HepG2 (cell line): ENCODE results near the gene HBEGF. TPM values are rescaled to one million over a fixed set of nuclear protein-coding genes. Genes with fewer than 3 reads are reported as not detected.

Experiments
- ATF6 ChIP-seq: sonication (generic); formaldehyde crosslinking; conservative IDR thresholded peaks from 2 replicates; pipeline ENCODE4 v1.4.0; 2020; ENCODE audit warnings: missing genetic modification reagents
- BCL6 ChIP-seq: IDR thresholded peaks from 2 replicates; pipeline ENCODE4 v1.6.1; 2016; ENCODE audit warnings: missing genetic modification reagents, missing compliant biosample characterization
- DPF2 ChIP-seq: sonication (generic); formaldehyde crosslinking; IDR thresholded peaks from 2 replicates; pipeline ENCODE4 v1.4.0; 2020; ENCODE audit warnings: mild to moderate bottlenecking, low read depth, missing genetic modification reagents, borderline replicate concordance
- FOXA3 ChIP-seq: IDR thresholded peaks from 2 replicates; pipeline ENCODE4 v1.6.1; 2016; ENCODE audit warnings: missing genetic modification reagents, missing compliant biosample characterization
- GATAD2A ChIP-seq: IDR thresholded peaks from 2 replicates; pipeline ENCODE4 v1.6.1; 2016
- HMG20A ChIP-seq: IDR thresholded peaks from 2 replicates; pipeline ENCODE4 v1.6.1; 2016; ENCODE audit warnings: borderline replicate concordance
- HNRNPK ChIP-seq: fragments of 200-400 bp; formaldehyde crosslinking; IDR thresholded peaks from 2 replicates; pipeline ENCODE4 v1.6.1; 2018; ENCODE audit warnings: low read length, low read depth, moderate library complexity, mild to moderate bottlenecking; ENCODE audit not compliant: poor library complexity, severe bottlenecking
- HOXA5 ChIP-seq: sonication (generic); formaldehyde crosslinking; IDR thresholded peaks from 2 replicates; pipeline ENCODE4 v1.4.0; 2020; ENCODE audit warnings: missing genetic modification reagents
- KAT8 ChIP-seq: IDR thresholded peaks from 2 replicates; pipeline ENCODE4 v1.6.1; 2016; ENCODE audit warnings: missing genetic modification reagents, missing compliant biosample characterization
- MYC ChIP-seq: sonication (generic); formaldehyde crosslinking; IDR thresholded peaks from 2 replicates; pipeline ENCODE4 v1.9.0; 2021; ENCODE audit warnings: missing genetic modification reagents, borderline replicate concordance
- MYPOP ChIP-seq: sonication (generic); formaldehyde crosslinking; IDR thresholded peaks from 2 replicates; pipeline ENCODE4 v1.8.1; 2023; ENCODE audit warnings: mild to moderate bottlenecking, moderate library complexity, missing genetic modification reagents
- NR2F6 ChIP-seq, 2 experiments: IDR thresholded peaks; 2 replicates each; pipeline ENCODE4 v1.6.1; 2016; ENCODE audit warnings: antibody characterized with exemption in 1 of 2, mild to moderate bottlenecking in 1 of 2
- PRMT3 ChIP-seq: sonication (generic); formaldehyde crosslinking; IDR thresholded peaks from 2 replicates; pipeline ENCODE4 v1.8.1; 2022; ENCODE audit warnings: low read depth, mild to moderate bottlenecking, moderate library complexity, missing genetic modification reagents, borderline replicate concordance
- REXO4 ChIP-seq: sonication (generic); formaldehyde crosslinking; IDR thresholded peaks from 2 replicates; pipeline ENCODE4 v1.8.0; 2022; ENCODE audit warnings: missing genetic modification reagents, mild to moderate bottlenecking, borderline replicate concordance
- RFXAP ChIP-seq: sonication (generic); formaldehyde crosslinking; IDR thresholded peaks from 2 replicates; pipeline ENCODE4 v1.4.0; 2020; ENCODE audit warnings: missing genetic modification reagents, borderline replicate concordance
- SKI ChIP-seq: fragments of 450-650 bp; IDR thresholded peaks from one replicate; pipeline ENCODE4 v1.6.1; 2018; ENCODE audit warnings: mild to moderate bottlenecking; ENCODE audit not compliant: partially characterized antibody
- ZNF276 ChIP-seq: sonication (generic); formaldehyde crosslinking; IDR thresholded peaks from 2 replicates; pipeline ENCODE4 v1.4.0; 2020; ENCODE audit warnings: mild to moderate bottlenecking, low read depth, missing genetic modification reagents
- ZNF343 ChIP-seq: sonication (generic); formaldehyde crosslinking; IDR thresholded peaks from 2 replicates; pipeline ENCODE4 v1.4.0; 2020; ENCODE audit warnings: mild to moderate bottlenecking, missing genetic modification reagents
- ZNF704 ChIP-seq: sonication (generic); formaldehyde crosslinking; IDR thresholded peaks from 2 replicates; pipeline ENCODE4 v1.8.1; 2023; ENCODE audit warnings: mild to moderate bottlenecking, inconsistent platforms, moderate library complexity, missing genetic modification reagents, borderline replicate concordance
- polyA plus RNA-seq, 8 experiments: library from polyadenylated mRNA; depleted of rRNA in 3 of 8; stranded (reverse) in 7 of 8; unstranded in 1 of 8; fragments of >200 nt; fragmentation: Illumina TruSeq in 4 of 8; extraction: Trizol in 4 of 8; gene quantifications; 2 replicates each; pipeline versions ENCODE4 v1.2.1 to v1.2.3, GENCODE V29; 2011 to 2016; ENCODE audit warnings: low read depth in 4 of 8, missing spikeins in 1 of 8, mixed read lengths in 1 of 8; ENCODE audit not compliant: insufficient read depth in 1 of 8
- total RNA-seq, 5 experiments: library from RNA; depleted of rRNA; stranded (reverse); fragments of >200 nt; fragmentation: Illumina TruSeq; extraction: Trizol; gene quantifications; 2 replicates each; pipeline ENCODE4 v1.2.3, GENCODE V29; 2016; ENCODE audit warnings: low read depth in 1 of 5
- TF ChIP-seq, protein P1 (sequence below): sonication (generic); formaldehyde crosslinking; IDR thresholded peaks from 2 replicates; pipeline ENCODE4 v1.8.0; 2022; ENCODE audit warnings: mild to moderate bottlenecking, missing genetic modification reagents, moderate library complexity
- TF ChIP-seq, protein P2 (sequence below): sonication (generic); formaldehyde crosslinking; IDR thresholded peaks from 2 replicates; pipeline ENCODE4 v1.4.0; 2020; ENCODE audit warnings: missing genetic modification reagents, mild to moderate bottlenecking, borderline replicate concordance

HBEGF gene
- total and polyA plus RNA-seq, 2 of the 13 experiments (the other 11 are each of a cell fraction or from before 2014, with no cell fraction given), result 1.7 to 5.0 TPM

DNA sequence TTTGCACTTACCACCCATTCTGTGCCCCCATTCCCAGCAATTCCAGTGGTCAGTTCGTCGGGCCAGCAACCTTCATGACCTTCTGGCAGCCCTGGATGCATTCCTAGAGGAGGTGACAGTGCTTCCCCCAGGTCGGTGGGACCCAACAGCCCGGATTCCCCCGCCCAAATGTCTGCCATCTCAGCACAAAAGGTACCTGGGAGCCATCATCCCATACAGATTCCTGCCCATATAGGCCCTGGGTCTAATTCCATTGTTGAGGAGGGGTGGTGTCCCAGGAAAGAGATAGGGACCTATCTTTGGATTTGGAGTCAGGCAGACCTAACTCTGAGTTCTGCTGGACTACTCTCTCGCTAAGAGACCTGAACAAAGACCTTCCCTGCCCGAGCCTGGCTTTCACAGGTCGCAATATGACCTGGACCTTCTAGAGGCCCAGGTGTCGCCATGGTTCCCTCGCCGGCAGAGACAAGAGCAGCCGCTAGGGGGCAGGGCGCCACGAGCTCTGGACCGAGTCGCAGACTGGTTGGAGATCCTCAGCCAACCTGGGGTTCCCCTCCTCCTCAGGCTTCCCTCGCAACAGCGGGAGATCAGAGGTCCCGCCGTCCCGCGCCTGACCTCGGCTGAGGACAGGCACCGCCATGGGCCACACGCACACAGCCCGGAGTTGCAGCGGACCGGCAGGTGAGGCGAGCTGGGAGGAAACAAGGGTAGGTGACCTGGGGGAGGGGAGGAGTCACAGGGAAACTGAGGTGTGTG, 16.6 kb upstream of the HBEGF start (continued):
- TF ChIP-seq ZNF704 (CRISPR knock-in tag) (no peak), MYPOP (no peak), HNRNPK (peak; percentile 59), GATAD2A (peak; percentile 21; the same call in 1 of the 2 replicates), HMG20A (CRISPR knock-in tag) (peak; percentile 42; the same call in 1 of the 2 replicates), ZNF343 (CRISPR knock-in tag) (peak; percentile 86), REXO4 (CRISPR knock-in tag) (no peak), KAT8 (CRISPR knock-in tag) (peak; percentile 63; the same call in 1 of the 2 replicates), RFXAP (CRISPR knock-in tag) (peak; percentile 67; the same call in 1 of the 2 replicates), PRMT3 (CRISPR knock-in tag) (no peak), SKI (peak; percentile 40), NR2F6 (IDR thresholded peaks at IDR 0.05) (no peak; the same call in 1 of the 2 replicates), NR2F6 (CRISPR knock-in tag; IDR thresholded peaks at IDR 0.05) (peak; percentile 59; the same call in 1 of the 2 replicates), HOXA5 (CRISPR knock-in tag) (0 out of 2 replicates have a peak, but pooled peaks have one; percentile 36), ZNF276 (CRISPR knock-in tag) (no peak), ATF6 (no peak), MYC (peak; percentile 62; the same call in 1 of the 2 replicates), BCL6 (peak; percentile 64), FOXA3 (peak; percentile 40; the same call in 1 of the 2 replicates), DPF2 (CRISPR knock-in tag) (no peak; the same call in 1 of the 2 replicates)
- TF ChIP-seq, protein P1, sequence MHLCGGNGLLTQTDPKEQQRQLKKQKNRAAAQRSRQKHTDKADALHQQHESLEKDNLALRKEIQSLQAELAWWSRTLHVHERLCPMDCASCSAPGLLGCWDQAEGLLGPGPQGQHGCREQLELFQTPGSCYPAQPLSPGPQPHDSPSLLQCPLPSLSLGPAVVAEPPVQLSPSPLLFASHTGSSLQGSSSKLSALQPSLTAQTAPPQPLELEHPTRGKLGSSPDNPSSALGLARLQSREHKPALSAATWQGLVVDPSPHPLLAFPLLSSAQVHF (CRISPR knock-in tag), result no peak
- TF ChIP-seq, protein P2, sequence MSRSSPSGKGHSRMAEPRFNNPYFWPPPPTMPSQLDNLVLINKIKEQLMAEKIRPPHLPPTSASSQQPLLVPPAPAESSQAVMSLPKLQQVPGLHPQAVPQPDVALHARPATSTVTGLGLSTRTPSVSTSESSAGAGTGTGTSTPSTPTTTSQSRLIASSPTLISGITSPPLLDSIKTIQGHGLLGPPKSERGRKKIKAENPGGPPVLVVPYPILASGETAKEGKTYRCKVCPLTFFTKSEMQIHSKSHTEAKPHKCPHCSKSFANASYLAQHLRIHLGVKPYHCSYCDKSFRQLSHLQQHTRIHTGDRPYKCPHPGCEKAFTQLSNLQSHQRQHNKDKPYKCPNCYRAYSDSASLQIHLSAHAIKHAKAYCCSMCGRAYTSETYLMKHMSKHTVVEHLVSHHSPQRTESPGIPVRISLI (CRISPR knock-in tag), result no peak
